HG02981 (cell line): ENCODE measurements around the gene CDK12.
"Not testable (repeated sequence)": the region's sequence is repeated elsewhere in the genome, so short reads cannot be mapped to it uniquely, and the experiment has no call there.

ENCODE experiments used
- ATAC-seq: cut with Tn5 transposase; IDR thresholded peaks from one replicate; pipeline ENCODE4 v1.9.1; 2021; ENCODE audit warnings: mild to moderate bottlenecking, moderate library complexity; ENCODE audit not compliant: unreplicated experiment

Gene CDK12

DNA sequence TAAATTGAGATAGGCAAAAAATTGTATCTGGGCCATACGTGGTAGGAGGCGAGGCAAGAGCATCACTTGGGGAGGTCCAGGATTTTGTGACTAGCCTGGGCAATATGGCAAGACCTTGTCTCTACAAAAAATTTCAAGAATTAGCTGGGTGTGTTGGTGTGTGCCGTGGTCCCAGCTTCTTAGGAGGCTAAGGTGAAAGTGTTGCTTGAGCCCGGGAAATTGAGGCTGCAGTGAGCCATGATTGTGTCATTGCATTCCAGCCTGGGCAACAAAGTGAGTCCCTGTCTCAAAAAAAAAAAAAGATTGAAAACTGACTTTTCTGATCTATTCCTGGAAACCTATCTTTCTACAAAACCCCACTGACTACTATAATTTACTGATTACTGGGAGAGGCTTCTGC lies 26.7 kb downstream of the CDK12 start:
- no peak for ATAC-seq

DNA sequence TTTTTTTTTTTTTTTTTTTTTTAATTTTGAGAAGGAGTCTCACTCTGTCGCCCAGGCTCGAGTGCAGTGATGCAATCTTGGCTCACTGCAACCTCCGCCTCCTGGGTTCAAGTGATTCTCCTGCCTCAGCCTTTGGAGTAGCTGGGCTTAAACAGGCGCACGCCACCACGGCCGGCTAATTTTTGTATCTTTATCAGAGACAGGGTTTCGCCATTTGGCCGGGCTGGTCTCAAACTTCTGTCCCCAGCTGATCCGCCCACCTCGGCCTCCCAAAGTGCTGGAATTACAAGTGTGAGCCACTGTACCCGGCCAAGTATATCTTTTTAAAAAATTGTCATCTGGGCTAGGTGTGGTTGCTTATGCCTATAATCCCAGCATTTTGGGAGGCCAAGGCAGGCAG lies 35.6 kb downstream of the CDK12 start:
- ATAC-seq = not testable (repeated sequence)

- ATAC-seq = no peak
Measured at GRCh38 chr17:39507511-39507910, 46.2 kb downstream of the CDK12 start.

DNA sequence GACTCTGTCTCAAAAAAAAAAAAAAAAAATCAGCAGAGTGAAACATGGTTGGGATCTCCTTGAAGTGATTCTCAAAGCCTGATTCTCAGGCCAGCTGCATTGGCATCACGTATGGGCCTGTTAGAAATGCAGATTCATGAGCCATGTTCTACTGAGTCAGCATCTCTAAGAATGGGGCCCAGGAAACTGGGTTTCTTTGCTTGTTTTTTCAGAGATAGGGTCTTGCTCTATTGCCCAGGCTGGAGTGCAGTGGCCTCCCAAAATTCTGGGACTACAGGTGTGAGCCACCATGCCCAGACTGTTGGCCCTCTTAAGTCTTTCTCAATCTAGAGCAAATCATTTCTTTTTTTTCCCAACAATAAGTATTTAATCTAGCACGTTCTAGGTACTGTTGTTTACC lies 47.7 kb downstream of the CDK12 start:
- ATAC-seq = no peak

DNA sequence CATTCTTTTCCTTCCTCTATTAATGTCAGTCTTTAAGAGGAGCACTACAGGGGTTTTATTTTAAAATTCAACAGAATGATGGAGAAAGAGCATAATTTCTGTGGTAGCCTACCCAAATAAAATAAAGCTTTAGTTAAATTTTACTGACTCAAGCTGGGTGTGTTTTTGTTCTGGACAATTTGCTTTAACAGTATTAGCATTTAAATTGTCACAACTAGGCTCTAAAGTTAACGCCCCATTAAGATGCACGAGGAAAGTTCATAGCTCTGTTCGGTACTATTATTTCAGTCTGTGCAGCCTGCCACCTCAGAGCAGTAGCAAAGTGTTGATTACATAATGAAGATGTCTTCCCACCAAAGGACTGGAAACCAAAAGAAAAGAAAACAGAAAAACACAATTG lies 52.0 kb downstream of the CDK12 start:
- ATAC-seq = no peak

DNA sequence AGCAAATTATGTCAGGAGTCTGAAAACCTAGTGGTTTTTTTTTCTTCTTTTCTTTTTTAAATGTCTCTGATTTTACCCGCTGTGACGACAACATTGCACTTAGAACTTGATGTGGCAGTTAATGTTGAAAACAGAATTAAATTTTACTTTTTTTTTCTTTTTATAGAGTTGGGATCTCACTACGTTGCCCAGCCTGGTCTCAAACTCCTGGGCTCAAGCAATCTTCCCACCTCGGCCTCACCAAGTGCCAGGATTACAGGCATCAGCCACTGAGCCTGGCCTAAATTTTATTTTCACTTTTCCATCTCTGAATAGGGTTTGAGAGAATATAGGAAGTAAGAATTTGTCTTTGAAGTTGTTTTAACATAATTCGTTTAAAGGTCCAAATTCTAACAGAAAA lies 52.6 kb downstream of the CDK12 start:
- no peak for ATAC-seq

- no peak for ATAC-seq
Measured at GRCh38 chr17:39517224-39517623, 55.9 kb downstream of the CDK12 start.

GRCh38 chr17:39525801-39526506 lies 64.7 kb downstream of the CDK12 start:
- ATAC-seq = no peak

GRCh38 chr17:39527220-39527813 lies 66.0 kb downstream of the CDK12 start:
- no peak for ATAC-seq

DNA sequence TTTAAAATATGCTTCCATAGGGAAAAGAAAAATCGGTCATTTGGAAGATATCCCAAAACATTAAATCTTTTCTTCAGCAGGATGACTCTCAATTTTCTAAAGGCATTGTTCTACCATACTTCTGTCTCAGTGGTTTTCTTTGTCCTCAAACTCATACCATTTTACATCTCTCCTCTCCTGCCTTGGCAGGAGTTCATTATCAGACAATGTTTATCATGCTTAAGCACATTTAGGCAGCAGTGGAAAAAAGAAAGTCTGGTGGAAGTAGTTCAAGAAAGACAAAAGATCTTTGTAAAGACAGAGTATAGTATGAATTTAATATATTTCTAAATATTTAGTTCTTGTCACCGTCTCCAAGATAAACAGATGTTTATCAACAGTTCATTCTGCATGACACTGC lies 68.2 kb downstream of the CDK12 start:
- ATAC-seq = no peak

DNA sequence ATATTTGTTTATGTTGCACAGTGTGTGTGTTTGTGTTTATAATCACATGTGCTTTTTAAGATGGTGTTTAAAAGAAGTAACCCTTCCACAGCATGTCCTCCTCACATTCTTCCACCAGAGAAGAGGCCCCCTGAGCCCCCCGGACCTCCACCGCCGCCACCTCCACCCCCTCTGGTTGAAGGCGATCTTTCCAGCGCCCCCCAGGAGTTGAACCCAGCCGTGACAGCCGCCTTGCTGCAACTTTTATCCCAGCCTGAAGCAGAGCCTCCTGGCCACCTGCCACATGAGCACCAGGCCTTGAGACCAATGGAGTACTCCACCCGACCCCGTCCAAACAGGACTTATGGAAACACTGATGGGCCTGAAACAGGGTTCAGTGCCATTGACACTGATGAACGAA lies 69.2 kb downstream of the CDK12 start:
- ATAC-seq = no peak

DNA sequence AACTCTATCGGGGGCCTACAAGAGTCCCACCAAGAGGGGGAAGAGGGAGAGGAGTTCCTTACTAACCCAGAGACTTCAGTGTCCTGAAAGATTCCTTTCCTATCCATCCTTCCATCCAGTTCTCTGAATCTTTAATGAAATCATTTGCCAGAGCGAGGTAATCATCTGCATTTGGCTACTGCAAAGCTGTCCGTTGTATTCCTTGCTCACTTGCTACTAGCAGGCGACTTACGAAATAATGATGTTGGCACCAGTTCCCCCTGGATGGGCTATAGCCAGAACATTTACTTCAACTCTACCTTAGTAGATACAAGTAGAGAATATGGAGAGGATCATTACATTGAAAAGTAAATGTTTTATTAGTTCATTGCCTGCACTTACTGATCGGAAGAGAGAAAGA lies 70.0 kb downstream of the CDK12 start:
- ATAC-seq = no peak

GRCh38 chr17:39533891-39534290 lies 72.6 kb downstream of the CDK12 start:
- ATAC-seq = no peak

DNA sequence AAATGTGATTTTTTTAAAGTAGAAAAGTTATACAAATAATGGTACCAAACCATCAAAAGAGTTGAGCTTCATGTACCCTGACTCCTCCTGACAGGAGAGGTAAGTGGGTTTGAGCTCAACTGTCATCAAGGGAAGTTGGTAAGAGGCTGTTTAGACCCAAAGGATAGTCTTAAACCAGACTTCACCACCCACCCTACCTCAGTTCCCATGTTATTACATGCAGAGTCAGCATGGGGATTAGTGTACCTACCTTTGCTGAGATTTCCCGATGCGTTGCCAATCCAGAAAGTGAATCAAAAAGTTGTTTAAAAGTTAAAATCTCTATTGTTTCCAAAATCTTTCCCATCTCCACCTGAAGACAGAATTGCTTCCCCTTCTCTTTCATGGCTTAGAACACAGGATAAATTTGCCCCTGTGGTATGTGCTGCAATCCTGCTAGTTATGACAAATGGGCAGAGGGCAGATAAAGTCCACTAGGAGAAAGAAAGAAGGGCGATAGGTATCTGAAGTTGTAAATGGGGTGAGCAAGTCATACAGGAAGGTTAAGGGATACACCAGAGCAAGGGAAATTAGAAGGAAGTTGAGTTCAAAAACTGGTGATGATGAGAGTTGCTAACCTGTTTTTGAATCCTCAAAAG lies 73.6 kb downstream of the CDK12 start:
- no peak for ATAC-seq

DNA sequence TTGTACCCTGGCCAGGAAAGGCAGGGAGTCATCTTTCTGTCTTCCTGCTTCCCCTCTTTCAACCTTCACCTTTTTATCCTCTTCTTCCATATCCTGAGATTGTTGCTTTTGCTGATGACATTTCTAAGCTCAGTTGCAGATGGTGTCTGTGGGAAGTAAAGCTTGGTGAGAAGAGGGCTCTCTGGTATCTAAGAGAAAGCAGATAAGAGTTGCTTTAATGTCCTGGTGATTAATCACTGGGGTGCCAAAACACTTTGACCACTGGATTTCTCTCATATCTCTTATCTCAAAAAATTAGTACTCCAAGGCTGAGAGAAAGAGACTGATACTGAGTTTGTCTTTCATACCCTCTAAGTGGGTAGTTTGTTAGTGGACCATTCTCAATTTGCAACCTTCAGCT lies 75.2 kb downstream of the CDK12 start:
- no peak for ATAC-seq

GRCh38 chr17:39537364-39537763 lies 76.1 kb downstream of the CDK12 start:
- ATAC-seq = not testable (repeated sequence)

DNA sequence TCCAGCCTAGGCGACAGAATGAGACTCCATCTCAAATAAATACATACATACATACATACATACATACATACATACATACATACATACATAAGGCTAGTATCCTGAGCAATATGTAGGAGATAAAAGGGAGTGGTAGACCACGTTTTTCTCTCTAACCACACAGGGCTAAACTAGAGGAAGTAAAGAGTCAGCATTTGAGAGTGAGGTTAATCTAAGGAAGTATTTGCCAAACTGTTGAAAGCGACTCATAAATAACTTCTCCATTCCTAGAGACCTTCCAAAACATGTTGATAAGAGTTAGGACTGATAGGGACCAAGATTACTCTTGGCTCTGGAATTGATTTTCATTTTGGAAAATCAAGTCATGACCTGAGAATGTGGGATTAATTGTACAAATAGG lies 77.6 kb downstream of the CDK12 start:
- no peak for ATAC-seq

- ATAC-seq = no peak
Measured at GRCh38 chr17:39540611-39541010, 79.3 kb downstream of the CDK12 start.

DNA sequence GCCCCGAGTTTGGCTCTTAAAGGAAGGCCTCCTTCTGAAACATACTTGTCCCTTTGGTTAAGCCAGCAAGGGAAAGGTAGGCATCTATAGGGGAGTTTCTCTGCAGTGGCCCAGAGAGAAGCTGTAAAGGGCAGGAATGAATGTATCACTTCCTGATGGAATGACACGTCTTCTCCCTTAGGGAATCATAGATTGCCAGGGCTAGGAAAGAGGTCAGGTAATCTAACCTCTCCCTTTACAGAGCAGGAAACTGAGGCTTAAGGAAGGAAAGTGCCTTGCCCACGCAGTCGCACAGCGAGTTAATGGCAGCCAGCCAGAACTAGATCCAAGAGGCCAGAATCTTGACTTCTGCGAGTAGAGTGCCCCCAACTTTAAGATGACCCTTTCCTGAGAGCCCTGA lies 80.4 kb downstream of the CDK12 start:
- no peak for ATAC-seq

GRCh38 chr17:39543176-39543575 lies 81.9 kb downstream of the CDK12 start:
- no peak for ATAC-seq

DNA sequence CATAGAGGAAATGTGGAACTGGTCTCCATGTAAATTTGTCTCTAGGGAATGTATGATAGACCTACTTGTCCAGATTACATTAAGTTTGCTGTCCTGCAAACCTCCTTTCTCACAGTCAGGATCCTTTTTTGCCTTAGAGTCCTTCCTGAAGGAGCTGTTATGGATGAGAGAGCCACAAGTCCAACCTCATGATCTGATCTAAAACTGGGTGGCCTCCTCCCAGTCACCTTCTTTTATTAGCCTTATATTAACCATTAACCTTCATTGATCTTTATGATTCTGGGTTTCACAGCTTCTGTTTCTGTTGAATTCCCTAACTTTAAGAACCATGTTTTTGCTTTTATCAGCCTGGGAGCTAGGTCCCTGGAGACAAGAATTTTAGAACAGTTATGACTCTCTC lies 82.4 kb downstream of the CDK12 start:
- ATAC-seq = no peak

GRCh38 chr17:39544361-39544760 lies 83.1 kb downstream of the CDK12 start:
- not testable (repeated sequence) for ATAC-seq
